Mesodermal cell (in vitro differentiated cells): ENCODE data around the gene ZFP69.
"Not testable (repeated sequence)": the region's sequence is repeated elsewhere in the genome, so short reads cannot be mapped to it uniquely, and the experiment has no call there.

Source experiments
- H3K27ac ChIP-seq: 2 replicates; pipeline ENCODE4 v1.7.0; 2013; ENCODE audit warnings: mild to moderate bottlenecking, low read depth, low read length, moderate library complexity; ENCODE audit not compliant: severe bottlenecking
- H3K36me3 ChIP-seq: 2 replicates; pipeline ENCODE4 v1.7.1; 2013; ENCODE audit warnings: mild to moderate bottlenecking, low read length, moderate library complexity; ENCODE audit not compliant: control insufficient read depth, insufficient read depth
- H3K4me1 ChIP-seq: one replicate; pipeline ENCODE4 v1.7.1; 2013; ENCODE audit warnings: mild to moderate bottlenecking, low read length; ENCODE audit not compliant: insufficient read depth, control insufficient read depth, poor library complexity, severe bottlenecking
- H3K4me3 ChIP-seq: 2 replicates; pipeline ENCODE4 v1.7.0; 2013; ENCODE audit warnings: low read length, control low read depth, mild to moderate bottlenecking; ENCODE audit not compliant: insufficient read depth, poor library complexity, severe bottlenecking; ENCODE audit errors: extremely low read depth
- H3K9me3 ChIP-seq: 2 replicates; pipeline ENCODE4 v1.7.1; 2013; ENCODE audit warnings: mild to moderate bottlenecking, low read length, moderate library complexity; ENCODE audit not compliant: control insufficient read depth
- WGBS, 2 experiments: methylation state at CpG; one replicate each; pipeline ENCODE4 v1.1.5; 2013; ENCODE audit warnings: missing lambda C conversion rate in 2 of 2; ENCODE audit not compliant: insufficient coverage in 2 of 2; 5-methylcytosine and 5-hydroxymethylcytosine counted together

The ZFP69 gene

DNA sequence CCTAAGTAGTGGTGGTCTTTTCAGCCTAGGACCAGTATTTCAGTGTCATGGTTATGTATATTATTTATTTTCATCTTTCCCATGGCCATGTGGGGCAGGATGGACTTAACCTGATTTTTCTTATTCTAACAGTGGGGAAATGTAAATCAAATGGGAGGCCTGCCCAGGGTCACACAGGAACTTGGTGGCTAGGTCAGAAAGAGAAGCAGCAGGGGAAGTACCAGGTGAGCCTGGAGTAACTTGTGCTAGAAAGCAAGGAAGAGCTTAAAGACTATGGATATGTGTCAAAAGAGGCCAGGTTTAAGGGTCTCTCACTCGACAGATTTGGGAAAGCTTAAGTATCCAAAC lies 25.9 kb upstream of the ZFP69 start:
- Histone ChIP-seq H3K27ac (peak overlapping the region; percentile 93), H3K4me3 (peak overlapping the region; percentile 66), H3K9me3 (peaks cover 34% of the 10 kb centered on the region), H3K4me1 (no peaks in the 10 kb centered on the region), H3K36me3 (peaks cover 32% of the 10 kb centered on the region)
- no CpG with 5 or more reads among the region's 1 CpG for WGBS, 2 experiments

DNA sequence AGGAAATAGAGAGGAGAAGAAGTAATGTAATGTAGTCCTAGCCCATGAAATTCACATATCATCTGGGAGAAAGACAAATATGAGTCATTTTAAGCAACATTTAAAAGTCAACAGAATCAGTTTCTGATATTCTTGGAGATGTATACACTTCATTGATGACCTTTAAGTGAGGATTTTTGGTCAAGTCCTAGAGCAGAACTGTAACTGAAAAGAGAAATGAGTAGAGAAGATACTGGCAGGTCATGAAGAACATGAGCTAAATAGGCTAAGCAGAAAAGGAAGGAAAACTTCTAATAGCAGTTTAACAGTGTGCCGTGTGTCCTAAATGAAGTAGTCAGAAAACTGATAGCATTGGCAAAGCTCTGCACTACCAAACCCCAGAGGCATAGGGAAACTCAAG lies 22.2 kb upstream of the ZFP69 start:
- peaks cover 69% of the 10 kb centered on the region for H3K36me3 ChIP-seq
- no peaks in the 10 kb centered on the region for H3K4me1 ChIP-seq
- H3K27ac ChIP-seq, result no peak overlapping the region
- peaks cover 68% of the 10 kb centered on the region for H3K9me3 ChIP-seq
- 89 to 100% methylated on average over 1 of the region's 1 CpG for WGBS, 2 experiments
- no peak overlapping the region for H3K4me3 ChIP-seq

DNA sequence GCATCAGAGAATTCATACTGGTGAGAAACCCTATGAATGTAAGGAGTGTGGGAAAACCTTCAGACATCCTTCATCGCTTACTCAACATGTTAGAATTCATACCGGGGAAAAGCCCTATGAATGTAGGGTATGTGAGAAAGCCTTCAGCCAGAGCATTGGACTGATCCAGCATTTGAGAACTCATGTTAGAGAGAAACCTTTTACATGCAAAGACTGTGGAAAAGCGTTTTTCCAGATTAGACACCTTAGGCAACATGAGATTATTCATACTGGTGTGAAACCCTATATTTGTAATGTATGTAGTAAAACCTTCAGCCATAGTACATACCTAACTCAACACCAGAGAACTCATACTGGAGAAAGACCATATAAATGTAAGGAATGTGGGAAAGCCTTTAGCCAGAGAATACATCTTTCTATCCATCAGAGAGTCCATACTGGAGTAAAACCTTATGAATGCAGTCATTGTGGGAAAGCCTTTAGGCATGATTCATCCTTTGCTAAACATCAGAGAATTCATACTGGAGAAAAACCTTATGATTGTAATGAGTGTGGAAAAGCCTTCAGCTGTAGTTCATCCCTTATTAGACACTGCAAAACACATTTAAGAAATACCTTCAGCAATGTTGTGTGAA lies 14.0 kb upstream of the ZFP69 start:
- H3K27ac ChIP-seq, result no peak overlapping the region
- H3K4me3 ChIP-seq, result no peak overlapping the region
- H3K9me3 ChIP-seq, result peaks cover 94% of the 10 kb centered on the region
- no peaks in the 10 kb centered on the region for H3K4me1 ChIP-seq
- peaks cover 46% of the 10 kb centered on the region for H3K36me3 ChIP-seq
- 100% methylated on average over 1 of the region's 3 CpGs; no CpG with 5 or more reads in 1 of the 2 experiments for WGBS, 2 experiments

DNA sequence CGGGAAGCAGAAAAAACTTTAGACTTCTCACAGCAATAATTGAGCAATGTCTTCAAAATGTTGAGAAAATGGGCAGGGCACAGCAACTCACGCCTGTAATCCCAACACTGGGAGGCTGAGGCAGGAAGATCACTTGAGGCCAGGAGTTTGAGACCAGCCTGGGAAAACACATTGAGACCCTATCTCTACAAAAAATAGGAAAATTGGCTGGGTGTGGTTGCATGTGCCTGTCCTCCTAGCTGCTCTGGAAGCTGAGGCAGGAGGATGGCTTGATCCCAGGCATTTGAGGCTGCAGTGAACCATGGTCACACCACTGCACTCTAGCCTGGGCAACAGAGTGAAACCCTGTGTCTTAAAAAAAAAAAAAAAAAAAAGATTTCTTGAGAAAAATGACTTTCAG lies 7.8 kb upstream of the ZFP69 start:
- H3K36me3 ChIP-seq, result no peaks in the 10 kb centered on the region
- H3K4me3 ChIP-seq, result no peak overlapping the region
- H3K27ac ChIP-seq, result no peak overlapping the region
- no peaks in the 10 kb centered on the region for H3K4me1 ChIP-seq
- WGBS, 2 experiments, result 83 to 100% methylated on average over 1 to 2 of the region's 2 CpGs
- peaks cover 59% of the 10 kb centered on the region for H3K9me3 ChIP-seq

DNA sequence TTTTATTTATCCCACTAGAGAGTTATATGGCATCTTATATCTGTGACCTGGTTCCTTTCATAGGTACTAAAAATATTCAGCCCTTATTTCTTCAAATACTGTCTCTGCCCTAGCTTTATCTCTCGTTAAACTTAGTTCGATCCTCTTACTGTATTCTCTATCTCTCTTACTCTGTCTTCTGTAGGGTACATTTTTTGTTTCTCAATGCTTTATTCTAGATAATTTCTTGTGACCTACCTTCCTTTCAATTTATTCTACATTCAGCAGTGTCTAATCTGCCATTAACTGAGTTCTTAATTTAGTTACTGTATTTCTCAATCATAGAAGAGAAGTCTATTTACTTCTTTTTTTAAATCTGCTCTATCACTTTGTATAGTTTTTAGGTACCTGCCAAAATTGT lies 1.8 kb upstream of the ZFP69 start:
- WGBS, 2 experiments, result 67 to 80% methylated on average over 1 of the region's 2 CpGs
- Histone ChIP-seq H3K4me1 (no peaks in the 10 kb centered on the region), H3K9me3 (peaks cover 8% of the 10 kb centered on the region), H3K27ac (no peak overlapping the region), H3K4me3 (no peak overlapping the region), H3K36me3 (peaks cover 12% of the 10 kb centered on the region)

DNA sequence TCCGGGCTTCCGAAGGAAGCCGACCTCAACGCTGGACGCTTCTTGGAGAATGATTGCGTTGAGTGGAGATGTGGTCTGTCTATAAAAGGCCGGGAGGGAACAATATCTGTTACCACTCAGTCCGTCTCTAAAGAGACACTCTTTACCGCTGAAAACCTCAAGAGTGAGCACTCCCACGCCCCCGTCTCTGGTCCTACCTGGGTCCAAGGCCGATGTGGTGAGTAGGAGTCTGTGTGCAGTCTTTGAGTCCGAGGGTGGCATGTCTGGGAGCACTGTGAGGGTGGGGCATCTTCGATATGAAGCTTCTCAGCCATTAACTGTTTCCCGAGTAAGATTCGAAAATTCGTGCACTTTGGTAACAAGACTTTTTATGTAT lies 576 bp downstream of the ZFP69 start:
- Histone ChIP-seq H3K4me3 (peak overlapping the region; percentile 60), H3K36me3 (peaks cover 23% of the 10 kb centered on the region), H3K9me3 (peaks cover 8% of the 10 kb centered on the region), H3K4me1 (no peaks in the 10 kb centered on the region), H3K27ac (no peak overlapping the region)
- 15 to 17% methylated on average over 5 to 10 of the region's 17 CpGs for WGBS, 2 experiments

DNA sequence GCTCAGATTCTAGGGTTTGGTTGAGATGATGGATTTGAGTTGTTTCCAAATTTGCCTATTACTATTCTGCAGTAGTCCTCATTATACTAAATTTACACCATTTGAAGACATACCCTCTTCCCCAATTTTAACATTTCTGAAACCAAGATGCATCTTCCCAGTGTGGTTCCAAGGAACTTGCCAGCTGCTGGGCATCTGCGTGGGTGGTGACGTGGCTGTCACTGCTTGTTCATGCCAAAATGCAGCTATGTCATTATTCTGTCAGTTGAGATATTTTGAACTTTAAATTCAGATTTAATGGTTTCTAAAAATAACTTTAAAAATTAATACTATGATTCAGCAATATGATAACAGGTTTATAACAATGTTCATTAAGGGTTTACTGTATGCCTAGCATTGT lies 1.2 kb downstream of the ZFP69 start:
- peaks cover 25% of the 10 kb centered on the region for H3K36me3 ChIP-seq
- no peak overlapping the region for H3K27ac ChIP-seq
- peaks cover 2% of the 10 kb centered on the region for H3K9me3 ChIP-seq
- H3K4me1 ChIP-seq, result no peaks in the 10 kb centered on the region
- peak overlapping the region; percentile 60 for H3K4me3 ChIP-seq
- WGBS, 2 experiments, result 100% methylated on average over 1 of the region's 2 CpGs; no CpG with 5 or more reads in 1 of the 2 experiments

DNA sequence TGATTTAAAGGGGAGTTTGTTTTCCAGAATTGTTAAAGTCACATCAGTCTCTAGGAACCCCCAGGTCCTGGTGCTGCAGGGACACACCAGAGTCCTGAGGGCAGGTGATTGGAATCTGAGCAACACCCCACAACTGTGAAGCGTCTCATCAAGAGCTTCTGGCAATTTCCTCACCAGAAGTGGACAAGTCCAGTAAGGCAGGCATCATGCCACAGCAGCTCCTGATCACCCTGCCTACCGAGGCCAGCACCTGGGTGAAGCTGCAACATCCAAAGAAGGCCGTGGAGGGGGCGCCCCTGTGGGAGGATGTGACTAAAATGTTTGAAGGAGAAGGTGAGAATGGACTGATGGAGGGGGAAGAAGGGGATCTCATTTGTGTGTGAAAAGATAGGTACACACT lies 2.1 kb downstream of the ZFP69 start:
- 96 to 97% methylated on average over 4 of the region's 4 CpGs for WGBS, 2 experiments
- peaks cover 4% of the 10 kb centered on the region for H3K9me3 ChIP-seq
- H3K36me3 ChIP-seq, result peaks cover 31% of the 10 kb centered on the region
- H3K4me3 ChIP-seq, result no peak overlapping the region
- no peak overlapping the region for H3K27ac ChIP-seq
- no peaks in the 10 kb centered on the region for H3K4me1 ChIP-seq

DNA sequence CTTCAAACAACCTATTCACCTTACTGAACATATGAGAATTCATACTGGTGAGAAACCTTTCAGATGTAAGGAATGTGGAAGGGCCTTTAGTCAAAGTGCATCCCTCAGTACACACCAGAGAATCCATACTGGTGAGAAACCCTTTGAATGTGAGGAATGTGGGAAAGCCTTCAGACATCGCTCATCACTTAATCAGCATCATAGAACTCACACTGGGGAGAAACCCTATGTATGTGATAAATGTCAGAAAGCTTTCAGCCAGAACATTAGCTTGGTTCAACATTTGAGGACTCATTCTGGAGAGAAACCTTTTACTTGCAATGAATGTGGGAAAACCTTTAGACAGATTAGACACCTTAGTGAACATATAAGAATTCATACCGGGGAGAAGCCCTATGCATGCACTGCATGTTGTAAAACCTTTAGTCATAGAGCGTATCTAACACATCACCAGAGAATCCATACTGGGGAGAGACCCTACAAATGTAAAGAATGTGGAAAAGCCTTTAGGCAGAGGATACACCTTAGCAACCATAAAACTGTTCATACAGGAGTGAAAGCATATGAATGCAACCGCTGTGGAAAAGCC lies 18.3 kb downstream of the ZFP69 start:
- WGBS, 2 experiments, result 91 to 100% methylated on average over 1 to 2 of the region's 4 CpGs
- Histone ChIP-seq H3K27ac (no peak overlapping the region), H3K4me1 (no peaks in the 10 kb centered on the region), H3K9me3 (peaks cover 43% of the 10 kb centered on the region), H3K36me3 (peaks cover 56% of the 10 kb centered on the region), H3K4me3 (no peak overlapping the region)

DNA sequence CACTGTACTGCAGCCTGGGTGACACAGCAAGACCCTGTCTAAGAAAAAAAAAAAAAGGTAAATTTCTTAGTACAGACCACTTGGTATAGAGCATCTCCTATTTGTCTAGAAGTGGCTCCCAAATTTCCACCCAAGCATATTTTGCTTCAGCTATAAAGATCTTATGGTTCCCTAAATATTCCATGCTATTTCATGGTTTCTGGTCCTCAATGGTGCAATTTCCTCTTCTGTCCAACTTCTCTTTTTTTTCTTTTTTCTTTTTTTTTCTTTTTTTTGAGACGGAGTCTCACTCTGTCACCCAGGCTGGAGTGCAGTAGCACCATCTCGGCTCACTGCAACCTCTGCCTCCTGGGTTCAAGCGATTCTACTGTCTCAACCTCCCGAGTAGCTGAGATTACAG lies 25.6 kb downstream of the ZFP69 start:
- not testable (repeated sequence) for H3K4me3 ChIP-seq, H3K4me1 ChIP-seq, H3K36me3 ChIP-seq, H3K27ac ChIP-seq
- 92 to 97% methylated on average over 4 of the region's 4 CpGs for WGBS, 2 experiments
- peaks cover 38% of the 10 kb centered on the region for H3K9me3 ChIP-seq

DNA sequence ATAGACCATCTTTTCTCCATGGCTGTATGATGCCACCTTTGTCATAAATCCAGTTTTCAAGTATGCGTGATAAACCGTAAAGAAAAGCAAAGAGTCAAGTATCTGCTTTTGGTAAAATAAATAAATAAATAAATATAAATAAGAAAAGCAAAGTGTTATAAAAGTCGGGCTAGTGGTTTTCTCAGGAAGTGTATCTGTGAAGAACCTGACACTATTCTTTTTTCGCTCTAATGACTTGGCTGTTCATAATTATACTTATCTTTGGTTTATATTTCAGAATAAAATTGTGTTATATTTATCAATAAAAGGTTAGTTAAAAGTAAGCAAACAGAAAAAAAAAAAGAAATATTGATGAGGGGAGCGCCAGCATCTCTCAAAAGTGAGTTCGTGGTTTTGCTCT lies 30.9 kb downstream of the ZFP69 start:
- Histone ChIP-seq H3K27ac (no peak overlapping the region), H3K9me3 (peaks cover 29% of the 10 kb centered on the region), H3K36me3 (peaks cover 11% of the 10 kb centered on the region), H3K4me3 (peak overlapping the region; percentile 68), H3K4me1 (peaks cover 3% of the 10 kb centered on the region)
- 36 to 49% methylated on average over 2 of the region's 6 CpGs for WGBS, 2 experiments
